Head of caudate nucleus (tissue), 42 donors: ENCODE measurements around the gene MEGF10.

ENCODE experiments used
- DNase-seq, 42 donors: peaks; one replicate each; pipeline versions ENCODE4 v3.0.0 to v3.0.0-alpha.2; 2020 to 2021; ENCODE audit warnings: mixed read lengths in 7 of 42
- intact Hi-C: fragments of 100-400 bp; cut with DNase I; formaldehyde crosslinking; loops from one replicate; pipeline ENCODE4 v1.15.0; 2022

MEGF10 gene

GRCh38 chr5:127353796-127354195, 63.2 kb downstream of the MEGF10 start:
- intact Hi-C loops, result no loop called here
- DNase-seq, result no peak

- intact Hi-C loops, result no loop called here
- peak in 4 of 42 donors; percentile 15 to 54 (median 30) for DNase-seq
Measured at GRCh38 chr5:127355337-127355736, 64.7 kb downstream of the MEGF10 start.

DNA sequence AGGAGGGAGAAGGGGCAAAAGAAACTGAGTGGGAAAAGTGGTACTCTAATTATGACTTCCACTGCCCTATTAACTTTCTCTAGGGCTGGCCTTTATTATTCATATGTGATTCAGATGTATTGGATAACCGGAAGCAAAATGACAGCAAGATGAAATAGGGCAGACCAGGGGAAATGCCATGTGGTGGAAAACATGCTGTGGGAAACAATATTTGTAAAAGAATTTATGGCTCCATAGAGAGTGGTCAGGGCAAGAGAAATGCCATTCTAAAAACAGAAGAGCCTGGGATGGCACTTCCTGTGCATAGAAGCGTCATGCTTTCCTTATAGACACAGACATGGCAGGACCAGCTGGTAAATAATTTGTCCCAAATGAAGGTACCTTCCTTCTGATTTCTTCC, 67.7 kb downstream of the MEGF10 start:
- intact Hi-C loops, result no loop called here
- no peak for DNase-seq

- intact Hi-C loops, result no loop called here
- DNase-seq, result no peak
Measured at GRCh38 chr5:127358740-127359139, 68.1 kb downstream of the MEGF10 start.

DNA sequence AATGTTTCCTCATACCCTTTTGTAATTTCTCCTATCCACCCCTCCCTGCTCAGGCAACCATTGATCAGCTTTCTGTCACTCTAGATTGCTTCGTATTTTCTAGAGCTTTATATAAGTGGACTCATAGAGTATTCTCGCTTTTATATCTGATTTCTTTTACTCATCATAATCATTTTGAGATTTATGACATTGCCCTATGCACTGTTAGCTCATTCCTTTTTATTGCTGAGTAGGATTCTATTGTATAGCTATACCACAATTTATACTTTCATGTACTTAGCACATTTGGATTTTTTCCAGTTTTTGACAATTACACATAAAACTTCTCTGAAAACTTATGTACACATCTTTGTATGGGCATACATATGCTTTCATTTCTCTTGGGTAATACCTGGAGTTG, 68.9 kb downstream of the MEGF10 start:
- intact Hi-C loops, result no loop called here
- no peak for DNase-seq

GRCh38 chr5:127363403-127363802, 72.8 kb downstream of the MEGF10 start:
- no peak for DNase-seq
- intact Hi-C loops, result no loop called here

GRCh38 chr5:127367029-127367428, 76.4 kb downstream of the MEGF10 start:
- intact Hi-C loops, result no loop called here
- no peak for DNase-seq

DNA sequence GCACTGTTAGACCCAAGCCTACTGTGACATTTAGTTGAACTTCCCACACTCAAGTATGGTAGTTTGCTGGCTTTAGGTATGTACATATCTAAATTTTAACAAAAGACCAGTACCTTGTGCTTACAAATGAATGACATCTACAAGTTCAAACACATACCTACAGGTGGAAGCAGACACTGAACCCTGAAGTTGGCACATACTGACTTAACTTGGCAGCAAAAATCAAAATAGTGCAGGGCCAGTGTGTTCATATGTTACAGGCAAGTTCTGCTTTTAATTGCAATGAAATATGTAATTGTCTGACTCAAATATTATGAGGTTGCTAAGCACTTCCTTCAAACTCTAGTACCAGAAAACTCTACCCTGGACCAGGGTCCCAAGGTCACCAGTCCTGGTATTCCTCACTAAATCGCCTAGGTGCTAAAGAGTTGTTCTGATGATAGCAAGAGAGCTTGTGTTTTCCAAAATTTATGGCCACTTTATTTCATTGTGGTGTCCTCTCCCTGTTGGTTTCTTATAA, 77.4 kb downstream of the MEGF10 start:
- no peak for DNase-seq
- intact Hi-C loops, result no loop called here

DNA sequence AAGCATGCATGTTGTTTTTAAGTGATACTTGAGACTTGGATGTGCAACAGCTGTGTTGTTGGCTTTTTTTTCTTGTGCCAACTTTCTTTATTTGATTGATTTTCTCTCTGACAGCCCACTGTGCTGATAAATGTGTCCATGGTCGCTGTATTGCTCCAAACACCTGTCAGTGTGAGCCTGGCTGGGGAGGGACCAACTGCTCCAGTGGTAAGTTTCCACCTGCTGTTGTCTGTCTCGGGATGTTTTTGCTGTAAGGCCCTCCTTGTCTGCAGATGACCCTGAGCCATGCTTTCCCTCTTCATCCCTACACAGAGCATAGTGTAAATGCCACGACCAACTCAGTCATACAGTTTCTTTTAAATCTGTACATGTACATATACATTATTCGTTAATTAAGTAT, 79.2 kb downstream of the MEGF10 start:
- intact Hi-C loops, result no loop called here

GRCh38 chr5:127370631-127371030, 80.0 kb downstream of the MEGF10 start:
- intact Hi-C loops, result no loop called here
- DNase-seq, result no peak

More for the DNA sequence above, 79.2 kb downstream of the MEGF10 start:
- no peak for DNase-seq

DNA sequence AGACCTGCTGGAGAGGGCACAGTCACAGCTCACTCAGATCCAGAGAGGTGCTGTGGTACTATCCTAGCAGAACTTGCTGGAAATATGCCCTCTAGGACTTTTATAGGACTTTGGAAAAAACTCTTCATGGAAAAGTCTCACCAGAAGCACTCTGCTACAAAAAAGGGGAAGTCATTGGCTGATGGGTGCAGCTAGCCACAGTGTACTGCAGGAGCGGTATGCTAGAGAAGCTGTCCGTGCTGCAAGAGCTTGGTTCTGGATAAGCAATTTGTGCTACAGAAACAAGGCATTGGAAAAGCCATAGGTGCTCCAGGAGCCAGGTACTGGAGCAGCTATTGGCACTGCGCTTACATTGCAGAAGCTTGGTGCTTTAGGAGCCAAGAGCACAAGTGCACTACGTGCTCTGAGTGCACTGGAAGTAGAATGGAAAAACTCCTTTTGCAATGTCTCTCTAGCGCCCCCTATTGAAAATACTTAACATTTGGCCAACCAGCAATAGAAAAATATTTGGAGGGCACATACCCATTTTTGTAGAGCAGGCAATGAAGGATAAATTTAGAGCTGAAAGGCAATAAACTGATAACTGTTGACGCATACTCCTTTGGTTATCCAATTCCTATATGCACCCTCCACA, 83.4 kb downstream of the MEGF10 start:
- DNase-seq, result no peak
- intact Hi-C loops, result no loop called here

DNA sequence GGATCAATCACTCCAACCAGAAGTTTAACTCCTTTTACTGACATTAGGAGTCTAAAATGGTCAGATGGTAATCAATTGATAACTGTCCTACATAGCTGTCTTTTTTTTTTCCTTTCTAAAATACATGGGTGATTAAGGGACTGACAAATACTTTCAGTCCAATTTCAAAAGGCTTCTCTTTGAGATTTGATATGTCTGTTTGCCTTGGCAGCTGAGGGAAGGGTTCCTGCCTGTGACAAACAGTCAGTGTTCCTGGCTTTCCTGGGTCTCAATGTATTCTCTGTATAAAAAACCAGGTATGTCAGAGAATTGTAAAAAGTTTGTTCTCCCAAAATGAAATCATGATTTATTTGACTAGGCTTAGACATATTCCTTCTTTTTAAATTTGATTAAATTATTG, 84.5 kb downstream of the MEGF10 start:
- DNase-seq, result no peak

DNA sequence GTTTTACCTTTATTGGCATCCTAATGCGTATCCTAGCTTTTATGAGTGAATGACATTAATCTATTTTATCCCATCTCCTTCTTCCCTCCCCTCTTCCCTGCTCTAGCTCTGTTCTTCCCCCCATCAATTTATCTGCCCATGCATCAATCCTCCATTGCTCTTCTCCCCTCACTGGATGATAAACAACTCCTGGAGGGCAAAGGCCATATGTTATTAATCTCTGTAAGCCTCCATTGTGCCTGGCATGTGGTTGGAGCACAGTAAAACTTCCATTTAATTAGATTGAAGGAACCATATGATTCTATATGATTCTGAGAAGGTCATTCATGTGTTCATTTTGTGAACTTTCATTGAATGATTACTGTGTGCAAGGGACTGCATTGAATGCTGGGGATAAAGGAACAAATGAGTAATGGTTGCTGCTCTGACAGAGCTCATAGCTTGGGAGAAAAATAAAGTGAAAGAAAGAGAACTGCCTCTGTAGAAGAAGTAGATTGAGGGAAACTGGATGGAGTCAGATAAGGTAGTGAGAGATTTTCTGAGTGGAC, 85.0 kb downstream of the MEGF10 start:
- intact Hi-C loops, result no loop called here
- no peak for DNase-seq

More for the DNA sequence above, 84.5 kb downstream of the MEGF10 start:
- intact Hi-C loops, result no loop called here

DNA sequence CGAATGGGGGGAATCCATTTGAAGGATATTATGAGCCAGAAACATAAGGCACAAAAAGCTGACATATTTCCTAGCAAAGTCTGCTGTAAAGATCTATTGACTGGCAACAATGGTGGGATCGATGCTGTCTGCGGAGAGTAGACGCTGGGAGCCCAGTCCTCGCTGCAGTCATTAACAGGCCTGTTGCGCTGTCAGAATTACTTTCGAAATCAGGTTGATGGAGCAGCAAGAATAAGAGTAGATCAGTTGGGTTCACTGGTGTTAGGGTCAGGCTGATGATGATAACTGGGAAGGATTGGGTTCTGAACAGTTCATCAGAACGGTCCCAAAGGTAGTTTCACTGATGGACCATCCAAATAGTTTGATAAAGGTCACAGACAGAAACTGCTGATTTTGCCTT, 87.1 kb downstream of the MEGF10 start:
- intact Hi-C loops, result no loop called here
- no peak for DNase-seq

DNA sequence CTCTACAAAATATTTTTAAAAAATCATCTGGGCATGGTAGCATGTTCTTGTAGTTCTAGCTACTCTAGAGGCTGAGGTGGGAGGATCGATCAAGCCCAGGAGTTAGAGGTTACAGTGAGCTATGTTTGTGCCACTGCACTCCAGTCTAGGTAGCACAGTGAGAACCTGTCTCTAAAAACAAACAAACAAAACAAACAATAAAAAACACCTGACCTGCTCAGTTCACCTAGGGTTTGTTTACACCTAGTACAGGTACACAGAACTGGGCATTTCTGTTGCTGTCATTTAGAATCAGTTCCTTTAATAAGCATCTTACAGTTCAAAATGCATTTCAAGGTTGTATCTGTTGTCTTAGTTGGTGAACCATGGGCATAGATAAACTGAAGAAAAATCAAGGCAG, 95.3 kb downstream of the MEGF10 start:
- intact Hi-C loops, result no loop called here
- DNase-seq, result no peak

DNA sequence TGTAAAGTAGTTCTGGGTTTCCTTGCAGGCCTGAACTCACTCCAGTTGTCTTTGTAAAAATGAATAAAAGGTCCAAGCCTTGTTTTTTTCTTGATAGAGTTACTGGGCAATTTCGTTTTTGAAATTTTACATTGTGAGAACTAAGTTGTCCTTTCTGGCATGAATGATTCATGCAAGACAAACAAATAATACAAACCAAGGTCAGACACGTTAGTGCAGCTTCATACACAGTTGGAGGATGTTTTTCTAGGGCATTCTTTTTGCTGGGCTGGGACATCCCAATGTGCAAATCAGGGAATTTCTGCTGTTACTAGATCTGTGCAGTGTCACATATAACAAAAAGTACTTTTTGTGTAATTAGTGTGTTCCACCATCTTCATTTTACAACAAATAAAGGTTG, 96.0 kb downstream of the MEGF10 start:
- DNase-seq, result no peak
- intact Hi-C loops, result no loop called here

DNA sequence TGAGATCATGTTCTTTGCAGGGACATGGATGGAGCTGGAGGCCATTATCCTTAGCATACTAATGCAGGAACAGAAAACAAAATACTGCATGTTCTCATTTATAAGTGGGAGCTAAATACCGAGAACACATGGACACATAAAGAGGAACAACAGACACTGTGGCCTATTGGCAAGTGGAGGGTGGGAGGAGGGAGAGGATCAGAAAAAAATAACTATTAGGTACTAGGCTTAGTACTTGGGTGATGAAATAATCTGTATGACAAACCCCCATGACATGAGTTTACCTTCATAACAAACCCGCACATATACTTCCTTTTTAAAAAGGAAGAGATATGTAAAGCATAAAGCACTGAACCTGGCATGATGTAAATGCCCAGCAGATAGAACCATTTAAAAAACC, 99.0 kb downstream of the MEGF10 start:
- intact Hi-C loops, result no loop called here
- no peak for DNase-seq

DNA sequence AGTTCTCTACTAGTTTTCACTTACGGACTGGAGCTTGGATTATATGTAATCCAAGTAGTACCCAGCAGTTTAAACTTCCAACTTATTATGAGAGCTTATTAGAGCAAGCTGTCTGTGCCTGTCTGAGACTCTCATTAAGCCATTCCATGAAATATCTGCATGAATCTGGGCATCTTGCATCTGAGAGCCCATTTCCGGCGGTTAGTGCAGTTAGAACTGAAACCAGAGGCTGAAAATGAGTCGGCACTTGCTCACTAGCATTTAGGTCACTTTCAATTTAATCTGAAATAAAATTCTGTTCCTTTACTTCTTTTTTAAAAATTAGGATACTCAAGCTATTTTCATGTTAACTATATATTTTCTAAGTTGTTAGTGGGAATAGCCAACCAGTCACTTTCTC, 102.2 kb downstream of the MEGF10 start:
- no peak for DNase-seq
- intact Hi-C loops, result no loop called here

DNA sequence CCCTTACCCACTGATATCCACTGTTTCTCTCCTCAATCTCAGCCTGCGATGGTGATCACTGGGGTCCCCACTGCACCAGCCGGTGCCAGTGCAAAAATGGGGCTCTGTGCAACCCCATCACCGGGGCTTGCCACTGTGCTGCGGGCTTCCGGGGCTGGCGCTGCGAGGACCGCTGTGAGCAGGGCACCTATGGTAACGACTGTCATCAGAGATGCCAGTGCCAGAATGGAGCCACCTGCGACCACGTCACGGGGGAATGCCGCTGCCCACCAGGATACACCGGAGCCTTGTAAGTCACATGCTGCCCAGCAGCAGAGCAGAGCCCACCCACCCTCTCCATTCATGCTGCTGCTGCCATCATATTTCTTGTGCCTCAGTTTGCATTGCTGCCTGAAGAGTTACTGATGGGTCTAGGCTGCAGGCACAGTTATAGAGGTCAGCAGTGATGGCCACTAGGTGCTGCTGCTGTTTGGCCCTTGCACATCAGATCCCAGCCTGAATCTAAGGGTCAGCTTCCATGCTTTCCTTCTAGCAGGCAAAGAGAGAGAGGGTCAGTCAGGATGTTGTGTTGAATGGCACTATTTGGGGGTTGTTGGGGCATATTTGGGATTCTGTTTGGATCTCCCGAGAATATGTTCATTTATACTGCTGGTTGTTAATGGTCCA, 106.0 kb downstream of the MEGF10 start:
- peak in 1 of 42 donors; percentile 30 for DNase-seq
- intact Hi-C loops, result no loop called here

GRCh38 chr5:127398508-127398907, 107.9 kb downstream of the MEGF10 start:
- intact Hi-C loops, result no loop called here
- peak in 6 of 42 donors; percentile 11 to 56 (median 21) for DNase-seq

GRCh38 chr5:127399068-127399467, 108.5 kb downstream of the MEGF10 start:
- no peak for DNase-seq
- intact Hi-C loops, result no loop called here
